Measurements from ENCODE around the gene CNOT6. TPM values are rescaled to one million over a fixed set of nuclear protein-coding genes. Genes with fewer than 3 reads are reported as not detected.

CNOT6 gene
- total and polyA plus RNA-seq, 10 of the 15 experiments (the other 5 are each of a cell fraction or from before 2014, with no cell fraction given): 3.8 to 22.1 (median 12.1) TPM

DNA sequence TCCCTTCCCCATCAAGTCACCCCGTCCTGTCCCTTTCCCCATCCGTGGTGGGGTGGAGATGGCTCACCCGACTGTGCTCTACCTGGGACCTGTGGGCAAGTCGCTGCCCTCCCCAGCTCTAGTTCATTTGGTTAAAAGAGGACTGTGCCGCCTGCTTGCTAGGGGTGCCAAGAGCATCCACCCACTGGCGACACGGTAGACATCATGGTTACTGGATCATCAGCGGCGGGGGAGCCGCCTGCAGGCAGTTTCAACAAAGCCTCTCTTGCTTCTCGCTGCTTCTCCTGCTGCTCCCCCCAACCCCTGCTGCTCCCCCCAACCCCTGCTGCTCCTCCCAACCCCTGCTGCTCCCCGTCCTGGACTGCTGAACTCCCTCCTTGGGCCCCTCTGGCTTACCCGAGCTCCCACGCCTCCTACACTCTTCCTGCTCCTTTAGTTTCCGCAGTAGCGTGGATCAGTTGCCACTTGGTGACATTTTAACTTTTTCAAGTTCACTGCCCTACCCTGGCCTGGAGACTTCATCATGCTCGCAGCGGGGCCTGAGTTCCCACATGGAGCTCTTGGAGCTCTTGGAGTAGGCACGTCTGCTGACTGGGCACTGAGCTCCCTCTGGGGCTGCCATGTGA lies 119.1 kb downstream of the CNOT6 start:
- H3K4me3 ChIP-seq: no peak overlapping the region
- H3K27ac ChIP-seq (ENCODE audit: control insufficient read depth, insufficient read depth): no peak overlapping the region
- intact Hi-C loops (cut with micrococcal nuclease; ENCODE audit: unreplicated experiment) (no loop called here), in situ Hi-C loops (cut with MboI) (no loop called here)
- FAIRE-seq (no peak), ATAC-seq (no peak), DNase-seq (ENCODE audit: low read depth, low spot score) (no peak)
- no peaks in the 10 kb centered on the region for H3K27me3 ChIP-seq (replicated peaks in 1 of 2; ENCODE audit: control insufficient read depth in 2 of 2, insufficient read depth in 2 of 2, low read length in 1 of 2)
- POLR2A ChIA-PET: no interaction called here
- BruUV-seq (replicated peaks): no TSS peak
- no peaks in the 10 kb centered on the region for H4K20me1 ChIP-seq (ENCODE audit: control insufficient read depth, insufficient read depth)
- no peak overlapping the region for H2AFZ ChIP-seq (ENCODE audit: control insufficient read depth, low read depth, low read length)
- RAD21 ChIA-PET (ENCODE audit: unreplicated experiment): no interaction called here
- H3K36me3 ChIP-seq (ENCODE audit: control insufficient read depth in 2 of 2, insufficient read depth in 2 of 2, low read length in 1 of 2): no peaks in the 10 kb centered on the region
- SMC1A ChIA-PET (ENCODE audit: uncharacterized antibody, unreplicated experiment): no interaction called here
- CTCF ChIA-PET: no interaction called here
- no peak overlapping the region for H3K9ac ChIP-seq (ENCODE audit: control insufficient read depth, insufficient read depth, low read length)
- H3K4me1 ChIP-seq (ENCODE audit: control insufficient read depth, insufficient read depth, low read length): no peaks in the 10 kb centered on the region
- no peaks in the 10 kb centered on the region for H3K9me3 ChIP-seq (replicated peaks; ENCODE audit: control insufficient read depth, insufficient read depth, low read length)
- WGBS (ENCODE audit: insufficient coverage, insufficient replicate concordance, low lambda C conversion rate, missing lambda C conversion rate): 57% methylated on average over 19 of the region's 19 CpGs
- H3K79me2 ChIP-seq (ENCODE audit: control insufficient read depth, insufficient read depth, low read length): no peaks in the 10 kb centered on the region
- TF ChIP-seq, protein P1, sequence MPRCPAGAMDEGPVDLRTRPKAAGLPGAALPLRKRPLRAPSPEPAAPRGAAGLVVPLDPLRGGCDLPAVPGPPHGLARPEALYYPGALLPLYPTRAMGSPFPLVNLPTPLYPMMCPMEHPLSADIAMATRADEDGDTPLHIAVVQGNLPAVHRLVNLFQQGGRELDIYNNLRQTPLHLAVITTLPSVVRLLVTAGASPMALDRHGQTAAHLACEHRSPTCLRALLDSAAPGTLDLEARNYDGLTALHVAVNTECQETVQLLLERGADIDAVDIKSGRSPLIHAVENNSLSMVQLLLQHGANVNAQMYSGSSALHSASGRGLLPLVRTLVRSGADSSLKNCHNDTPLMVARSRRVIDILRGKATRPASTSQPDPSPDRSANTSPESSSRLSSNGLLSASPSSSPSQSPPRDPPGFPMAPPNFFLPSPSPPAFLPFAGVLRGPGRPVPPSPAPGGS (IDR thresholded peaks at IDR 0.05; ENCODE audit: borderline replicate concordance, insufficient read depth, low read depth, low read length, poor library complexity, severe bottlenecking): no peak
- TF ChIP-seq ZNF622 (IDR thresholded peaks at IDR 0.05) (no peak), NFYB (IDR thresholded peaks at IDR 0.05; ENCODE audit: insufficient read depth, low read depth, low read length) (no peak), ASH2L (IDR thresholded peaks at IDR 0.05; ENCODE audit: borderline replicate concordance, low read depth) (no peak), KLF5 (IDR thresholded peaks at IDR 0.05; ENCODE audit: partially characterized antibody) (no peak), NR2C2 (IDR thresholded peaks at IDR 0.05; ENCODE audit: borderline replicate concordance, control insufficient read depth, insufficient read length, low read depth) (no peak), CBX3 (IDR thresholded peaks at IDR 0.05; ENCODE audit: borderline replicate concordance, low read depth) (no peak), IRF4 (IDR thresholded peaks at IDR 0.05; ENCODE audit: low read depth, low read length) (no peak), MXI1 (IDR thresholded peaks at IDR 0.05; ENCODE audit: low read depth, low read length) (no peak), HDAC2 (IDR thresholded peaks at IDR 0.05) (no peak), NBN (IDR thresholded peaks at IDR 0.05) (no peak), TAF1 (IDR thresholded peaks at IDR 0.05; ENCODE audit: borderline replicate concordance, low read depth, low read length) (no peak), SUPT20H (IDR thresholded peaks at IDR 0.05; ENCODE audit: borderline replicate concordance, control insufficient read depth, low read depth, low read length) (no peak), LARP7 (IDR thresholded peaks at IDR 0.05) (no peak)
- TF ChIP-seq, protein P2, sequence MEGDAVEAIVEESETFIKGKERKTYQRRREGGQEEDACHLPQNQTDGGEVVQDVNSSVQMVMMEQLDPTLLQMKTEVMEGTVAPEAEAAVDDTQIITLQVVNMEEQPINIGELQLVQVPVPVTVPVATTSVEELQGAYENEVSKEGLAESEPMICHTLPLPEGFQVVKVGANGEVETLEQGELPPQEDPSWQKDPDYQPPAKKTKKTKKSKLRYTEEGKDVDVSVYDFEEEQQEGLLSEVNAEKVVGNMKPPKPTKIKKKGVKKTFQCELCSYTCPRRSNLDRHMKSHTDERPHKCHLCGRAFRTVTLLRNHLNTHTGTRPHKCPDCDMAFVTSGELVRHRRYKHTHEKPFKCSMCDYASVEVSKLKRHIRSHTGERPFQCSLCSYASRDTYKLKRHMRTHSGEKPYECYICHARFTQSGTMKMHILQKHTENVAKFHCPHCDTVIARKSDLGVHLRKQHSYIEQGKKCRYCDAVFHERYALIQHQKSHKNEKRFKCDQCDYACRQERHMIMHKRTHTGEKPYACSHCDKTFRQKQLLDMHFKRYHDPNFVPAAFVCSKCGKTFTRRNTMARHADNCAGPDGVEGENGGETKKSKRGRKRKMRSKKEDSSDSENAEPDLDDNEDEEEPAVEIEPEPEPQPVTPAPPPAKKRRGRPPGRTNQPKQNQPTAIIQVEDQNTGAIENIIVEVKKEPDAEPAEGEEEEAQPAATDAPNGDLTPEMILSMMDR (IDR thresholded peaks at IDR 0.05 in 2 of 3, conservative IDR thresholded peaks at IDR 0.05 in 1 of 3; ENCODE audit: control insufficient read depth in 2 of 3, extremely low read depth in 1 of 3, insufficient read depth in 1 of 3, low read depth in 3 of 3, low read length in 3 of 3): no peak
- no peak overlapping the region for H3K4me2 ChIP-seq (ENCODE audit: control insufficient read depth, insufficient read depth)

All from GM12878 (cell line).